LNCAP (cell line): ENCODE measurements around the gene NADSYN1.

ENCODE experiments used
- TF ChIP-seq, protein P1 (sequence below): fragments of 450-650 bp; IDR thresholded peaks from 2 replicates; pipeline ENCODE4 v1.5.1; 2017; ENCODE audit warnings: mild to moderate bottlenecking

NADSYN1 gene

DNA sequence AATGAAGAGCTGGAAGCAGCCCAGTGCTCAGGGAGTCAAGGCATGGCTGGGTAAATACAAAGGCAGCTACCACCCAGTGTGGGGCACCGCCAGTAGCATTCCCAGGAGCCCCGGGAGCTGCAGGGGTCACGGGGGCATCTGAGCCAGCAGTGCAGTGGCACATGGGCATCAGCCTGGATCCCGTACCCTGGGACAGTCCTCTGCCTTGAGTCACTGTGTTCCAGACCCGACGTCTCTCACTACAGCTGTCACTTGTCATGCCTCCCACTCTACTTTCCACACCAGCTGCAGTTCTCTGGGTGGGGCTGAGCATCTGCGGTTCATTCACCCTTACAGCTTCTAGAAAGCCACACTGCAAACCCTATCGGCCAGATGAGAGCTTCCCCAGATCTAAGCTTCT, 34.4 kb upstream of the NADSYN1 start:
- TF ChIP-seq, protein P1, sequence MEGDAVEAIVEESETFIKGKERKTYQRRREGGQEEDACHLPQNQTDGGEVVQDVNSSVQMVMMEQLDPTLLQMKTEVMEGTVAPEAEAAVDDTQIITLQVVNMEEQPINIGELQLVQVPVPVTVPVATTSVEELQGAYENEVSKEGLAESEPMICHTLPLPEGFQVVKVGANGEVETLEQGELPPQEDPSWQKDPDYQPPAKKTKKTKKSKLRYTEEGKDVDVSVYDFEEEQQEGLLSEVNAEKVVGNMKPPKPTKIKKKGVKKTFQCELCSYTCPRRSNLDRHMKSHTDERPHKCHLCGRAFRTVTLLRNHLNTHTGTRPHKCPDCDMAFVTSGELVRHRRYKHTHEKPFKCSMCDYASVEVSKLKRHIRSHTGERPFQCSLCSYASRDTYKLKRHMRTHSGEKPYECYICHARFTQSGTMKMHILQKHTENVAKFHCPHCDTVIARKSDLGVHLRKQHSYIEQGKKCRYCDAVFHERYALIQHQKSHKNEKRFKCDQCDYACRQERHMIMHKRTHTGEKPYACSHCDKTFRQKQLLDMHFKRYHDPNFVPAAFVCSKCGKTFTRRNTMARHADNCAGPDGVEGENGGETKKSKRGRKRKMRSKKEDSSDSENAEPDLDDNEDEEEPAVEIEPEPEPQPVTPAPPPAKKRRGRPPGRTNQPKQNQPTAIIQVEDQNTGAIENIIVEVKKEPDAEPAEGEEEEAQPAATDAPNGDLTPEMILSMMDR = no peak

- TF ChIP-seq, protein P1 = peak; percentile 88
Observed at GRCh38 chr11:71420455-71421241, 32.4 kb upstream of the NADSYN1 start.

- TF ChIP-seq, protein P1 = no peak
Observed at GRCh38 chr11:71421392-71421950, 31.5 kb upstream of the NADSYN1 start.

- TF ChIP-seq, protein P1 = no peak
Observed at GRCh38 chr11:71423181-71423790, 29.7 kb upstream of the NADSYN1 start.

GRCh38 chr11:71425409-71425808, 27.6 kb upstream of the NADSYN1 start:
- TF ChIP-seq, protein P1 = no peak

- TF ChIP-seq, protein P1 = no peak
Observed at GRCh38 chr11:71425860-71426259, 27.1 kb upstream of the NADSYN1 start.

DNA sequence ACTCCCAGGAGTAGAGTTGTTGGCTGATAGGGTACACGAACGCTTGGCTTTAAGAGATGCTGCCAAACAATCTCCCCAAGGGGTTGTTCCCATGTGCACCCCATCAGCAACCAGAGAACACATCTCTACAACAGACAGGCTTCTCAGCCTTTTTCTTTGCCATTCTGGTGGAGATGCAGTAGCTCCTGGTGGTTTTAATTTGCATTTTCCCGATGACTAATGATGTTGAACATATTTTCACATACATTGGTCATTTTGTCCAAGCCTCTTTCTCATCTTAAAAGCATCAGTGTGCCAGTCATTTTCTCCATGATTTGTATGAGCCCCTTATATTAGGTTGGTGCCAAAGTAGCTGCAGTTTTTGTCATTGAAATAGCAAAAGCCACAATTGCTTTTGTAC, 26.6 kb upstream of the NADSYN1 start:
- TF ChIP-seq, protein P1 = no peak
